DOHH2 (cell line): Measurements from ENCODE around the gene G6PD.
"Not testable (repeated sequence)": the region's sequence is repeated elsewhere in the genome, so short reads cannot be mapped to it uniquely, and the experiment has no call there.

Source experiments
- EZH2phosphoT487 ChIP-seq: fragments of 200-600 bp; sonication (generic); IDR thresholded peaks from 2 replicates; pipeline ENCODE4 v1.6.1; 2017; ENCODE audit warnings: borderline replicate concordance, mild to moderate bottlenecking, antibody characterized with exemption, low read length, moderate library complexity, mixed read lengths
- TF ChIP-seq, protein P1 (sequence below): fragments of 200-600 bp; sonication (generic); IDR thresholded peaks from one replicate; pipeline ENCODE4 v1.5.1; 2014; ENCODE audit warnings: antibody characterized with exemption, mild to moderate bottlenecking, low read depth, low read length; ENCODE audit not compliant: poor library complexity, severe bottlenecking

DNA sequence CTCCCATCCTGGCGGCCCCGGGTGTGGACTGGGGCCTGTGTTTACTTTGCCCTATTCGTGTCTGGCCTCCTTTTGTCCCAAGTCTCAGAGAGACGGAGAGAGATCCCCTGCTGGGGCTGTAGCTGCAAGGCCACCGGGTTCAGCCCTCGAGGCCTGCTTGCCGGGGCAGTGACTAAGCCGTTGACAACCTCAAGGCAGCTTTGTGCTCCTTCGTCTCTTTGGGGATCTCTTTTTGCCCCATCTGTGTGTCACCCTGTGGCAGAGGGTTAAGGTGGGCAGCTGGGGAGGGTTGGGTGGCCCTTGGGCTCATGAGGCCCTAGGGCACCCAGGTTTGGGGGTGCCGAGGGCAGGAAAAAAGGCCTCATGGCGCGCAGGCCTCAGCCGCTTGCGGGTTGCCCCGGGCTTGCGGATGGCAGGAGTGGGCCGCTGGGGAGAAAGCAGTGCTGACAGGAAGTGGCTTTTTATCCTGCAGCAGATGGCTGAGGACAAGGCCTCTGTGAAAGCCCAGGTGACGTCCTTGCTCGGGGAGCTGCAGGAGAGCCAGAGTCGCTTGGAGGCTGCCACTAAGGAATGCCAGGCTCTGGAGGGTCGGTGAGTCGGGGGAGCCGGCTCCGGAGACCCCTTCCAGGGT lies 11.5 kb upstream of the G6PD start:
- TF ChIP-seq, protein P1, sequence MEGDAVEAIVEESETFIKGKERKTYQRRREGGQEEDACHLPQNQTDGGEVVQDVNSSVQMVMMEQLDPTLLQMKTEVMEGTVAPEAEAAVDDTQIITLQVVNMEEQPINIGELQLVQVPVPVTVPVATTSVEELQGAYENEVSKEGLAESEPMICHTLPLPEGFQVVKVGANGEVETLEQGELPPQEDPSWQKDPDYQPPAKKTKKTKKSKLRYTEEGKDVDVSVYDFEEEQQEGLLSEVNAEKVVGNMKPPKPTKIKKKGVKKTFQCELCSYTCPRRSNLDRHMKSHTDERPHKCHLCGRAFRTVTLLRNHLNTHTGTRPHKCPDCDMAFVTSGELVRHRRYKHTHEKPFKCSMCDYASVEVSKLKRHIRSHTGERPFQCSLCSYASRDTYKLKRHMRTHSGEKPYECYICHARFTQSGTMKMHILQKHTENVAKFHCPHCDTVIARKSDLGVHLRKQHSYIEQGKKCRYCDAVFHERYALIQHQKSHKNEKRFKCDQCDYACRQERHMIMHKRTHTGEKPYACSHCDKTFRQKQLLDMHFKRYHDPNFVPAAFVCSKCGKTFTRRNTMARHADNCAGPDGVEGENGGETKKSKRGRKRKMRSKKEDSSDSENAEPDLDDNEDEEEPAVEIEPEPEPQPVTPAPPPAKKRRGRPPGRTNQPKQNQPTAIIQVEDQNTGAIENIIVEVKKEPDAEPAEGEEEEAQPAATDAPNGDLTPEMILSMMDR: not testable (repeated sequence)
- not testable (repeated sequence) for TF ChIP-seq EZH2phosphoT487
